ENCODE measurements around the gene TRAPPC2L. TPM values are rescaled to one million over a fixed set of nuclear protein-coding genes. Genes with fewer than 3 reads are reported as not detected.

The TRAPPC2L gene
- polyA plus RNA-seq, 3 donors, result 38.8 to 89.3 (median 82.4) TPM

GRCh38 chr16:88815901-88816589 lies 40.9 kb upstream of the TRAPPC2L start:
- no peak overlapping the region for H3K4me3 ChIP-seq (replicated peaks in 1 of 3; ENCODE audit: low read depth in 2 of 3, low read length in 3 of 3)
- peaks cover 19 to 23% of the 10 kb centered on the region in 2 donors for H3K4me1 ChIP-seq (ENCODE audit: control insufficient read depth in 1 of 2, insufficient read depth in 2 of 2, low read length in 2 of 2)
- Mint-ChIP-seq H3K4me3 (no peak overlapping the region), H3K36me3 (peaks cover 0 to 23% of the 10 kb centered on the region in 2 donors), H3K4me1 (peaks cover 10% of the 10 kb centered on the region), H3K27me3 (ENCODE audit: low read depth in 3 of 3) (no peaks in the 10 kb centered on the region), H3K9me3 (peaks cover 0 to 3% (median 0%) of the 10 kb centered on the region in 7 donors), H3K27ac (no peak overlapping the region)
- no peaks in the 10 kb centered on the region for H3K27me3 ChIP-seq (ENCODE audit: control insufficient read depth in 2 of 2, insufficient read depth in 2 of 2, low read length in 2 of 2)
- peaks cover 4 to 10% of the 10 kb centered on the region in 2 donors for H3K36me3 ChIP-seq (replicated peaks in 1 of 2; ENCODE audit: control insufficient read depth in 1 of 2, insufficient read depth in 2 of 2, low read length in 2 of 2)
- no peak overlapping the region for H3K27ac ChIP-seq (ENCODE audit: low read depth in 1 of 2, low read length in 2 of 2)
- peaks cover 6% of the 10 kb centered on the region for H3K79me2 ChIP-seq (ENCODE audit: insufficient read depth, low read length)
- H3K9me3 ChIP-seq (replicated peaks in 1 of 2; ENCODE audit: control insufficient read depth in 1 of 2, insufficient read depth in 1 of 2, low read length in 2 of 2), result no peaks in the 10 kb centered on the region
- DNase-seq, result peak in 2 of 3 donors; percentile 24 to 31
- peak; percentile 82 for TF ChIP-seq CTCF (IDR thresholded peaks at IDR 0.05)
- H4K20me1 ChIP-seq (ENCODE audit: insufficient read depth, low read length), result peaks cover 19% of the 10 kb centered on the region
- H2AFZ ChIP-seq (ENCODE audit: insufficient read depth, low read depth, low read length, poor library complexity, severe bottlenecking), result no peak overlapping the region
- 52% methylated on average over 12 of the region's 19 CpGs for WGBS (ENCODE audit: insufficient coverage)
- H3K9ac ChIP-seq (ENCODE audit: insufficient read depth, low read length, poor library complexity, severe bottlenecking), result no peak overlapping the region
- intact Hi-C loops (cut with micrococcal nuclease), result loop anchor here (2.0 to 10.0 kb wide), 2 partner anchors 43 to 399 kb away; partner anchors contain the start of gene ZNF778 (in 1 of the 2)
- no peak overlapping the region for H3K4me2 ChIP-seq (replicated peaks; ENCODE audit: extremely low read depth, low read length, poor library complexity, severe bottlenecking)

- whole genome bisulfite sequencing (ENCODE audit: insufficient coverage), result 94% methylated on average over 41 of the region's 41 CpGs
- no peak for DNase-seq
- Mint-ChIP-seq H3K27ac (no peak overlapping the region), H3K36me3 (peaks cover 2 to 28% of the 10 kb centered on the region in 2 donors), H3K9me3 (peaks cover 0 to 3% (median 0%) of the 10 kb centered on the region in 7 donors), H3K4me3 (no peak overlapping the region), H3K4me1 (peaks cover 9% of the 10 kb centered on the region), H3K27me3 (ENCODE audit: low read depth in 3 of 3) (no peaks in the 10 kb centered on the region)
- Histone ChIP-seq H3K9me3 (replicated peaks in 1 of 2; ENCODE audit: control insufficient read depth in 1 of 2, insufficient read depth in 1 of 2, low read length in 2 of 2) (no peaks in the 10 kb centered on the region), H3K27ac (ENCODE audit: low read depth in 1 of 2, low read length in 2 of 2) (no peak overlapping the region), H3K4me2 (replicated peaks; ENCODE audit: extremely low read depth, low read length, poor library complexity, severe bottlenecking) (no peak overlapping the region), H3K79me2 (ENCODE audit: insufficient read depth, low read length) (no peaks in the 10 kb centered on the region), H2AFZ (ENCODE audit: insufficient read depth, low read depth, low read length, poor library complexity, severe bottlenecking) (no peak overlapping the region), H4K20me1 (ENCODE audit: insufficient read depth, low read length) (peaks cover 16% of the 10 kb centered on the region), H3K27me3 (ENCODE audit: control insufficient read depth in 2 of 2, insufficient read depth in 2 of 2, low read length in 2 of 2) (no peaks in the 10 kb centered on the region), H3K36me3 (replicated peaks in 1 of 2; ENCODE audit: control insufficient read depth in 1 of 2, insufficient read depth in 2 of 2, low read length in 2 of 2) (peaks cover 12 to 19% of the 10 kb centered on the region in 2 donors), H3K4me3 (replicated peaks in 1 of 3; ENCODE audit: low read depth in 2 of 3, low read length in 3 of 3) (no peak overlapping the region), H3K9ac (ENCODE audit: insufficient read depth, low read length, poor library complexity, severe bottlenecking) (no peak overlapping the region), H3K4me1 (ENCODE audit: control insufficient read depth in 1 of 2, insufficient read depth in 2 of 2, low read length in 2 of 2) (peaks cover 14 to 15% of the 10 kb centered on the region in 2 donors)
- no peak for TF ChIP-seq CTCF (IDR thresholded peaks at IDR 0.05)
- intact Hi-C loops (cut with micrococcal nuclease), result loop anchor here (2.0 to 10.0 kb wide), 2 partner anchors 42 to 398 kb away; partner anchors contain the start of gene ZNF778 (in 1 of the 2)
Measured at GRCh38 chr16:88816736-88817535, 40.0 kb upstream of the TRAPPC2L start.
